Forelimb muscle (tissue), 1 donor: ENCODE measurements around the gene TRNAU1AP. TPM values are rescaled to one million over a fixed set of nuclear protein-coding genes. Genes with fewer than 3 reads are reported as not detected.
"Not testable (repeated sequence)": the region's sequence is repeated elsewhere in the genome, so short reads cannot be mapped to it uniquely, and the experiment has no call there.

Experiments used
- DNase-seq: peaks from one replicate; pipeline ENCODE4 v3.0.0-alpha.2; 2013; ENCODE audit warnings: low read depth
- polyA plus RNA-seq: library from polyadenylated mRNA; unstranded; fragments of 120-200 nt; gene quantifications from one replicate; pipeline ENCODE4 v1.2.1, GENCODE V29; 2013; ENCODE audit not compliant: insufficient read length

Gene TRNAU1AP
- polyA plus RNA-seq, 1 donor, result 19.2 TPM

DNA sequence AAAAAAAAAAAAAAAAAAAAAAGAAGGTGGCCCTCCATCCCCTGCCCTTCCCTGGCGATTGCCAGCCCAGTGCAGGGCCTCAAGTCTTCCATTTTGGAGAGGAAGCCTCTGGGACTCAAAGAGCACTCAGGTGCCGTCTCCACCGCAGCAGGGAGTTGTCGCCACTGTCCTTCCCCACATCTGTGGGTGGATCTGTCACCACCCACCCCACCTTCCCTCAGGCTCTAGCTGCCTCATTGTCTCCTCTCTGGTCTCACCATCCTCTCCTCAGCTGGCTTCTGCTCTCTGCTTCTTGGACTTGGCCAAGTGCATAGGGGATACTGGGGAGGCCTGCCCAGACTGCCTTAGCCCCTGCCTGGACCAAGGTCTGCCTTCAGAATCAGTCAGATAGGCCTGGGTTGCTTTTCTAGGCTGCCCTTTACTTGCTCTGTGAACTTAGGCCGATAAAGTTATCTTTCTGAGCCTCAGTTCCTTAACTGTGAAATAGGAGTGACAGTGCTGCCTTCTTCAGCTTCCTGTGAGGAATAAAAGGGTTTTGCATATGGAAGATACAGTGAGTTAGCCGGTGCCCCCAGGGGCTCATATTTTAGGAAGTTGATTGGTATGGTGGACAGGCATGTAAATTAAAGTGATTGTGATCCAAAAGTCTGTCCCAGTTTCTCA is 31.3 kb upstream of the TRNAU1AP start:
- no peak for DNase-seq

DNA sequence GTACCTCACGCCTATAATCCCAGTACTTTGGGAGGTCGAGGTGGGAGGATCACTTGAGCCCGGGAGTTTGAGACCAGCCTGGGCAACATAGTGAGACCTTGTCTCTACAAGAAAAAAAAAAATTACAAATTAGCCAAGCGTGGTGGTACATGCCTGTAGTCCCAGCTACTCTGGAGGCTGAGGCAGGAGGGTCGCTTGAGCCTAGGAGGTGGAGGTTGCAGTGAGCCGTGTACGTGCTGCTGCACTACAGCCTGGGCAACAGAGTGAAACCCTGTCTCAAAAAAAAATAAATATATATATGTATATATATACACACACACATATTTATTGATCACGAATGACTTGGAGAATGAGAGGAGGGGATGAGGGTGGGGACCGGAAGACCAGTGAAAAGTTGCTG is 30.3 kb upstream of the TRNAU1AP start:
- DNase-seq, result not testable (repeated sequence)

DNA sequence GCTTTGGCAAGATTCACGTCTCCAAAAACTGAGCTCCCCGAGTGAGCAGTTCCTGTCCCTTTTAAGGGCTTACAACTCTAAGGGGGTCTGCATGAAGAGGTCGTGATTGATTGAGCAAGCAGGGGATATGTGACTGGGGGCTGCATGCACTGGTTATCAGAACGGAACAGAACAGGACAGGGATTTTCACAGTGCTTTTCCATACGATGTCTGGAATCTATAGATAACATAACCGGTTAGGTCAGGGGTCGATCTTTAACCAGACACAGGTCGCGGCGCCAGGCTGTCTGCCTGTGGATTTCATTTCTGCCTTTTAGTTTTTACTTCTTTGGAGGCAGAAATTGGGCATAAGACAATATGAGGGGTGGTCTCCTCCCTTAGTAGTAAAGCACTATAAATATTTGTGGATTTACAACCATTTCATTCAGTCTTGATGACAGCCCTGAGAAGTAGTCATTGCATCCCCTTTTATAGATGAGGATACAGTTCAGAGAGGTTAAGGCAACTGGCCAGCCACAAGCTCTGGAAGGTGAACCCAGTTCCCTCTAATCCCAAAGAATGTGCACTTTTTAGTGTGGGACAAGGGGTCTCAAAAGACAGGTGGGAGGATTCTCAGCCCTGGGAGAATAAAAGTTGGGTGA is 27.8 kb upstream of the TRNAU1AP start:
- not testable (repeated sequence) for DNase-seq

DNA sequence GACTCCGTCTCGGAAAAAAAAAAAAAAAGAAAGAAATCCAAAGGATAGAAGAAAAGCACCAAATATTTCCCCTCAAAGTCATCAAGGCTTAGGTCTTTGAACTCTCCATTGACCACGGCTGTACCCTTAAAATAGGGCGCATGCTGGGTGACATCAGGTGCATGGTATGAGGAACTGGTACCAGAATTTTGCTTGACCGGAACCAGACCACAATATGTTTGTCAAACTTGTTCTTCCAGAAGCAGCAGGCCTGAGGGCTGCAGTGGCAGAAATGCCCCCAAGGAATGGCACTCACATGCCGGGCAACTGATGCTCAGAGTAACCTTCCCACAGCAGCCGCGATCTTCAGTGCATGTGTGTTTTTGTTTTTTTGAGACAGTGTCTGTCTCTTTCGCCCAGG is 26.0 kb upstream of the TRNAU1AP start:
- DNase-seq, result no peak

DNA sequence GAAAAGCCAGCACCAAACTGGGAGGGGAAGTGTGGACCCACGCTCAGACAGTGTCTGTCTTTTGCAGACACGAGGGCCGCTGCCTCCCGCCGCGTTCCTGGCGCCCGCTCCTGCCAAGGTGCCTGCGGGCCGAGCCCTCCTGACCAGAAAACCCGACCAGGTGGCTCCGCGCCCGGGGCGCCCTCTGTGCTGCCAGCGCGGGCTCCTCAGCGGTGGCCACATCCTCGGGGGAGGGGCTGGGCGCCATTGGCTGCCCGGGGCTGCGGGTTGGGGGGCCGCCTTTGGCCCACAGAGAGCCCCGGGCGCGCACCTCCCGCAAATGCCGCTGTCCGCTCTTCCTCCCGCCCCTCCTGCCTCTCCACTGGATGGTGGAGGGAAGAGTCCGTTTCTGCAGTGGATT is 22.4 kb upstream of the TRNAU1AP start:
- DNase-seq, result no peak

DNA sequence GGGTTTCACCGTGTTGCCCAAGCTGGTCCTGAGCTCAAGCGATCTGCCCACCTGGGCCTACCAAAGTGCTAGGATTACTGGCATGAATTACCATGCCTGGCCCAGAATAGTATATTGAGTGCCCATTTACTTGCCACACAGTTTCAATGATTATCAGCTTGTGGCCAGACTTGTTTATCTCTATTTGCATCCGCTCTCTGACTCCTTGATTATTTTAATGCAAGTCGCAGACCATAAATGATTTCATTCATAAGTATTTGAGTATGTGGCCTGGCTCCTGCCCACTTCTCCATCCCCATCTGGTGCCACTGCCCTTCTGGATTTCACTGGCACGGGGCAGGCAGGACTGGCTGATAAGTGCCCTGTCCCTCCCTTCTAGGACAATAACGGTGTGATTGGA is 18.2 kb upstream of the TRNAU1AP start:
- DNase-seq, result no peak

DNA sequence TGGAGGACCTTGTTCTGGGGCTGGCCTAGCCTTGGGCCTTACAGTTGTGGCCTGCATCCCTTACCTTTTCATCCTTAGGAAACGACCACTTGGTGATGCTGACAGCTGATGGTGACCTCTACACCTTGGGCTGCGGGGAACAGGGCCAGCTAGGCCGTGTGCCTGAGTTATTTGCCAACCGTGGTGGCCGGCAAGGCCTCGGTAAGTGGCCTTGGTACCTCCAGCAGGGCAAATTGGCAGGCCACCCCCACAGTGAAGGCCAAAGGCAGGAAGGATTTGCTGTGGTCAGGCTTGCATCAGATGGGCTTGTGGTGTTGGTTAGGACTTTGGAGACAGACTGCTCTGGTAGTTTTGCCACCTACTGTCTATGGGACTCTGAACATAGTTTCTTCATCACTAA is 17.7 kb upstream of the TRNAU1AP start:
- no peak for DNase-seq

DNA sequence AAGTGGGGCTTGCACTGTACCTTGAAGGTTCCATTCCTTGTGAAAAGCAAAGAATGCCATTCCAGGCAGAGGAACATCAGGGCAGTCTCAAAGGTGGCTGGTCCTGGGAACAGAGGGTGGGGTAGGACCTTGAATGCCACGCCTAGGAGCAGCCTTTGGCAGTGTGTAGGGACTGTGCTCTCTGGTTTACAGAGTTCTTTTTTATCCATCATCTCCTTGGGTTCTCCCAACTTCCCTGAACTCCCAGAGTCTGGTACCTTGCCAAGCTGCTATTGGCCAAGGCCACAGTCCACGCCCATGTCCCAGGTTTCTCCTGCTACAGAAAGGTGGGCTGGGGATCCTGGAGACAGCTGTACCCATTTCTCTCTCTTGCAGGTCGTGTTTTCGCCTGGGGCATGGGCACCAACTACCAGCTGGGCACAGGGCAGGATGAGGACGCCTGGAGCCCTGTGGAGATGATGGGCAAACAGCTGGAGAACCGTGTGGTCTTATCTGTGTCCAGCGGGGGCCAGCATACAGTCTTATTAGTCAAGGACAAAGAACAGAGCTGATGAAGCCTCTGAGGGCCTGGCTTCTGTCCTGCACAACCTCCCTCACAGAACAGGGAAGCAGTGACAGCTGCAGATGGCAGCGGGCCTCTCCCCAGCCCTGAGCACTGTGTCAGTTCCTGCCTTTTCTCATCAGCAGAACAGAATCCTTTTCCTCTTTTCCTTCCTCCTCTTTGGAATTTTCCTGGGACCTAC is 15.3 kb upstream of the TRNAU1AP start:
- DNase-seq, result no peak

DNA sequence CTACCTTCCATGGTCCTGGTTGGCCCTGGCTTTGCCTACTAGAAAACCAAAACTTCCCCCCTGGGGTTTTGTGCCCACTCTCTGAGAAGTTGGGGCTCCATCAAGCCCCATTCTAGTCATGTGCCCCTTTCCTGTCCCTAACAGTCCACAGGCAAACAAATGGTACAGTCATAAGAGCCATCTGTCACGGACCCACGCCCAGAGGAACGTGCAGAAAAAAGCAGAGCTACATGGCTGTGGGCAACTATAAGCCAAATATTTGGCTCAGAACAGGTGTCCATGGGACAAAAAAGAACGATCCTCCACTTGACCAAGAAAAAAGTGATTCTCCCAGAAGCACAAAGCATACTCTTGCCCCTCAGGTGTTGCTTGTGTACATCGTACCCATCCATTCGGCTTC is 14.6 kb upstream of the TRNAU1AP start:
- DNase-seq, result no peak

DNA sequence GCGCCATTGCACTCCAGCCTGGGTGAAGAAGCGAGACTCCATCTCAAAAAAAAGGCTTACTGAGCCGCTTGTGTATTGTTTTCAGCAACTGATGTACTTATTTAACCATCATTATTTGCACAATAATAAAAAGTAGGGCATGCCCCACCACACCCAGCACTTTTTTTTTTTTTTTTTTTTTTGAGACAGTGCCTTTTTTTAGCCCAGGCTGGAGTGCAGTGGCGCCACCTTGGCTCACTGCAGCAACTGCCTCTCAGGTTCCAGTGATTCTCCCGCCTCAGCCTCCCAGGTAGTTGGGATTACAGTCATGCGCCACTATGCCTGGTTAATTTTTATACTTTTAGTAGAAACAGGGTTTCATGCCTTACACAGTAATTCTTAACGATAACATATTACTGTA is 12.2 kb upstream of the TRNAU1AP start:
- DNase-seq, result no peak

DNA sequence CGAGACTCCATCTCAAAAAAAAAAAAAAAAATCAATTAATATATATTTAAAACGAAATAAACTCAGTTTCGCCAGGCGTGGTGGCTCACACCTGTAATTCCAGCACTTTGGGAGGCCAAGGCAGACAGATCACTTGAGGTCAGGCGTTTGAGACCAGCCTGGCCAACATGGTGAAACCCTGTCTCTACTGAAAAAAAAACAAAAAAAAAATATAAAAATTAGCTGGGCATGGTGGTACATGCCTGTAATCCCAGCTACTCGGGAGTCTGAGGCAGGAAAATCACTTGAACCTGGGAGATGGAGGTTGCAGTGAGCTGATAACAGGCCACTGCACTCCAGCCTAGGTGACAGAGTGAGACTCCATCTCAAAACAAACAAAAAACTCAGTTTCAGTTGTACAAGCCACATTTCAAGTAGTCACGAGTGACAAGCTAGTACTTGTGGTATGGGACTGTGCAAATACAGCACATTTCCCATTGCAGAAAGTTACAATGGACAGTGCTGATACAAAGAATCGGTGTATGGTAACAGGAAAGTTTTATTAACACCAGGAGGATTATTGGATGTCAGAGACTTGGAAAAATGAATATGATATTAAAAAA is 11.4 kb upstream of the TRNAU1AP start:
- DNase-seq, result not testable (repeated sequence)

DNA sequence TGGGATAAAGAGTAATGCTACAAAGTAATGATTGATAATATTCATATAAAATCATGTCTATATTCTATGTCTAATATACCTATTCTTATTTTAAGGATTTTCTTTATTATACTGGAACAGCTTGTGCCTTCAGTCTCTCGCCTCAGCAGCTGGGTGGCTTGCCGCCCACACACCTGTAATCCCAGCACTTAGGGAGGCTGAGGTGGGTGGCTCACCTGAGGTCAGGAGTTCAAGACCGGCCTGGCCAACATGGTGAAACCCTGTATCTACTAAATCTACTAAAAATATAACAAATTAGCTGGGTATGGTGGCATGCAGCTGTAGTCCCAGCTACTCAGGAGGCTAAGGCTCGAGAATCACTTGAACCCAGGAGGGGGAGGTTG is 7.6 kb upstream of the TRNAU1AP start:
- DNase-seq, result no peak

DNA sequence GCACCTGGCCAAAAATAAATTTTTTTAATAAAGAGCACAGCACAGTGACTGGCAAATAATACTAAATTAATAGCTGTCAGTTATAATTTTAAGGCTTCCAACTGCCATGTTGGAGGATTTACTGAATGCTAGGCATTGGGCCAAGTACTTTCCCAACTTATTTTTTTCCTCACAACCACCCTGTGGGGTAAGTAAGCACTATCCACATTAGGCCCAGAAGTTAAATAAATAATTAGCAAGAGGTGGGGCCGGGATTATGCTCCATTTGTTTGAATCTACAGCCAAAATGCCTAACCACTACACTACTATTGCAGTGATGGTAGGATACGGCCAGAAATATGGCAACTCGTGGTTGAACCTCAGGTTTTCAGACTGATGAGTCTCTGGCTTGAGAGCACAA is 4.6 kb upstream of the TRNAU1AP start:
- no peak for DNase-seq

DNA sequence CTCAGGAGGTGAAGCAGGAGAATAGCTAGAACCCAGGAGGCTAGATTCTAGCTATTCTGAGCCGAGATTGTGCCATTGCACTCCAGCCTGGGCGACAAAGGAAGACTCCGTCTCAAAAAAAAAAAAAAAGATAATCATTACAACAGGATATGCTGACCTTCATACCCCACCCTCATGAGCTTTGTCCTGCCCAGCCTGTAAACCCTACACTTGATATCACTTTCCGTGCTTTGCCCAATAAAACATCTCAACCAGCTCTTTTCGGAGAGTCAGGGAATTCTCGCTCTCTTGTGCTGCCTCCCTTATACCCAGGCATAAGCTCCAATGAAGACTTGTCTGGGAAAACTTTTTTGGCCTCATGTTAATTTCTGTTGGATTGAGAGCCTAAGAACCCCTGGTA is 1.5 kb upstream of the TRNAU1AP start:
- DNase-seq, result no peak

DNA sequence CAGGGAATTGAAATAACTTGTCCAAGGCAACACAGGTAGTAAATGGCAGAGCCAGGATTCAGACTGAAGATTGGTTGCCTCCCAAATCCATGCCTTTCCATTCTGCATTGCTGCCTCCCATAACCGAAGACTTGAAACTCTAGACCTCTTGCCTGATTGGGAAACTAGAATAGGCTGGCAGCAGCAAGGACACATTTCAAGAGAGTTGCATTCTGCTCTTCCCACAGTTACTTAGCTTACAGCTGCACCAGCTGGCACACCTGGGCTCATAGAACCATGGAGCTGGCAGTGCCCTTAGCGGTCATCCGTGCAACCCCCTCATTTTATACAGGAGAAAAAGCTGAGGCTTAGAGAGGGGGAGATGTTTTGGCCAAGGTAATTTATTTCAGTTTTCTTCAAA is 8.0 kb downstream of the TRNAU1AP start:
- no peak for DNase-seq

DNA sequence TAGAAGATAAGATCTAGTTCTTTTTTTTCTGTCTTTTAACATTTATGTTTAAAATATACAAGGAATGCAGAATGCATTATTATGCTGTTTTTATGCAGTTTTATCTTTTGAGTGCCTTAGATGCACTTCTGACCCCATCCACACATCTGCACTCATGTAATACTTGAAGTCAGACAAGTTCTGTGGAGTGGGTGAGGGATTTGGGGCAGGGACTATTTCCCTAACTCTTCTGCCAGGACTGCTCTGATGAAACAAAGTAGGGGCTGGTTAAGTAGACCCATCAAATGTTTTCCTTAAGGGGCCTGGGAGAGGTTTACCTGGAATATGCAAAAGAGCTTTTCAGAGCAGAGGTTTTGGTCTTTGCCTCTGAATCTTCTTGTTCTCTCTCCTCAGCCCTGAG is 11.4 kb downstream of the TRNAU1AP start:
- no peak for DNase-seq

DNA sequence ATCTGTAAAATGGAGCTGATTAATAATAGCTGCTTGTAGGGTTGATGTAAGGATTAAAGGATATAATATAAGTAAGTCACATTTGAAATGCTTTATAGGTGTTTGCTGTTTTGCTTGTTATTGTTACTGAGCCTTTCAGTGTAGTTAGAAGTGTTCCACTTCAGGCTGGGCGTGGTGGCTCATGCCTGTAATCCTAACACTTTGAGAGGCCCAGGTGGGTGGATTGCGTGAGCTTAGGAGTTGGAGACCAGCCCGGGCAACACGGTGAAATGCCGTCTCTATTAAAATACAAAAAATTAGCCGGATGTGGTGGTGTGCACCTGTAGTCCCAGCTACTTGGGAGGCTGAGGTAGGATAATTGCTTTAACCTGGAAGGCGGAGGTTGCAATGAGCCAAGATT is 12.2 kb downstream of the TRNAU1AP start:
- no peak for DNase-seq

DNA sequence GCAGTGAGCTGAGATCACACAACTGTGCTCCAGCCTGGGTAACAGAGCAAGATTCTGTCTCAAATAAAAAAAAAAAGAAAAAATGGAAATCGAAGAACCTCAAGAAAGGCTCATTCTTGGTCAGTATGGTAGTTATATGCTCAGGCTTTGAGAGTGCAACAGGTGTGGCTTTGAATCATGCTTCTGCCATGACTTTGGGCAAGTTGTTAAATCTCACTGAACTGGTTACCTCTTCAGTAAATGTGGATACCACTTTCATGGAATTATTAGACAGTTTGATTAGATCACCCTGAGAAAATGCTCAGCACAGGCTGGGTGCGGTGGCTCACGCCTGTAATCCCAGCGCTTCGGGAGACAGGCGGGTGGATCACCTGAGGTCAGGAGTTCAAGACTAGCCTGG is 12.8 kb downstream of the TRNAU1AP start:
- no peak for DNase-seq

DNA sequence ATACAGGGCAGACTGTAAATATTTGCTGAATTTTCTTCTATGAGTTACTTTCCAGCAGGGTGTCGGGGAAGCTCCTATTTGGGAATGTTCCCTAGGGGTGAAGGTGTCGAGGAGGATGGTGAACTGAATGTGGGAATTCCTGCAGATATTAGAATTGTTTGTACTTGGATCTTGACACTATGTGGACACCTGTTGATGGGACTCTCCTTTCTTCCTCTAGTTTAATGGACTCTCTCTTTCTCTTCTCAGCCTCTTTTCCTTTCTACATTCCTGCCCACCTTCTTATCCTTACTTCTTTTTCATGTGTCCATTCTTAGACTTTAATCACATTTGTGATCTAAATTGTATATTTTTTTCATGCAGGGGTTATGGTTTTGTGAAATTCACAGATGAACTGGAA is 14.0 kb downstream of the TRNAU1AP start:
- DNase-seq, result no peak

DNA sequence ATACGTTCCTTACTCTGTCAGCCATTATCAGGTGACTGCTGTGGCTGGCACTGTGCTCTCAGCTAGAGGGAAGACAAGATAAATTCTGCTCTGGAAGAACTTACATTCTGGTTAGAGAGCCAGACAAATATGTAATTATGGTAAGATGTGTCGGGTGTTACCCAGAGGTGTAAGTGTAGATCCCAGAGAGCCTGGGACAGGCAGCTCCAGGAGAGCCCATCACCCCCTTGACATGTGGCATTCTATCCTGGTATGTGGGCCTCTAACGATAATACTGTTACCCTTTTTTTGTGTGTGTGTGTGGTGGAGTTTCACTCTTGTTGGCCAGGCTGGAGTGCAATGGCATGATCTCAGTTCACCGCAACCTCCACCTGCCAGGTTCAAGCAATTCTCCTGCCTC is 19.0 kb downstream of the TRNAU1AP start:
- DNase-seq, result no peak

DNA sequence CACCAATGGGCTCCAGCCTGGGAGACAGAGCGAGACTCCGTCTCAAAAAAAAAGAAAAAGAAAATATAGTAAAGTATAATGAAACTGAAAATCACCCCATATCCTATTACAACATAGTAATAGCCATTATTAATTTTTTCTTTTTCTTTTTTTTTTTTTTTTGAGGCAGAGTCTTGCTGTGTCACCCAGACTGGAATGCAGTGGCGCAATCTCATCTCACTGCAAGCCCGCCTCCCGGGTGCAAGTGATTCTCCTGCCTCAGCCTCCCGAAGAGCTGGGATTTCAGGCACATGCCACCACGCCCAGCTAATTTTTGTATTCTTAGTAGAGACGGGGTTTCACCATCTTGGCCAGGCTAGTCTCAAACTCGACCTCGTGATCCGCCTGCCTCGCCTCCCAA is 20.0 kb downstream of the TRNAU1AP start:
- DNase-seq, result not testable (repeated sequence)

DNA sequence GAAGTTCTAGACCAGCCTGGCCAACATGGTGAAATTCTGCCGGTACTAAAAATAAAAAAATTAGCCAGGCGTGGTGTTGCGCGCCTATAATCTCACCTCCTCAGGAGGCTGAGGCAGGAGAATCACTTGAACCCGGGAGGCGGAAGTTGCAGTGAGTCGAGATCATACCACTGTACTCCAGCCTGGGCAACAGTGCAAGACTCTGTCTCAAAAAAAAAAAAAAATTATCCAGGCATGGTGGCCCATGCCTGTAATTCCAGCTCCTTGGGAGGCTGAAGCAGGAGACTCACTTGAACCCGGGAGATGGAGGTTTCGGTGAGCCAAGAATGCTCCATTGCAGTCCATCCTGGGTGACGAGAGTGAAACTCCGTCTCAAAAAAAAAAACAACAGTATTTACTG is 20.7 kb downstream of the TRNAU1AP start:
- DNase-seq, result no peak
